ENCODE results near the gene SMG6. TPM values are rescaled to one million over a fixed set of nuclear protein-coding genes. Genes with fewer than 3 reads are reported as not detected.
A peak's percentile ranks its signal among the peaks of the same experiment; 100 is the strongest.

SMG6 gene
- total and polyA plus RNA-seq, 2 of the 13 experiments (the other 11 are each of a cell fraction or from before 2014, with no cell fraction given), result 4.6 to 14.6 TPM

- TF ChIP-seq, protein P1, sequence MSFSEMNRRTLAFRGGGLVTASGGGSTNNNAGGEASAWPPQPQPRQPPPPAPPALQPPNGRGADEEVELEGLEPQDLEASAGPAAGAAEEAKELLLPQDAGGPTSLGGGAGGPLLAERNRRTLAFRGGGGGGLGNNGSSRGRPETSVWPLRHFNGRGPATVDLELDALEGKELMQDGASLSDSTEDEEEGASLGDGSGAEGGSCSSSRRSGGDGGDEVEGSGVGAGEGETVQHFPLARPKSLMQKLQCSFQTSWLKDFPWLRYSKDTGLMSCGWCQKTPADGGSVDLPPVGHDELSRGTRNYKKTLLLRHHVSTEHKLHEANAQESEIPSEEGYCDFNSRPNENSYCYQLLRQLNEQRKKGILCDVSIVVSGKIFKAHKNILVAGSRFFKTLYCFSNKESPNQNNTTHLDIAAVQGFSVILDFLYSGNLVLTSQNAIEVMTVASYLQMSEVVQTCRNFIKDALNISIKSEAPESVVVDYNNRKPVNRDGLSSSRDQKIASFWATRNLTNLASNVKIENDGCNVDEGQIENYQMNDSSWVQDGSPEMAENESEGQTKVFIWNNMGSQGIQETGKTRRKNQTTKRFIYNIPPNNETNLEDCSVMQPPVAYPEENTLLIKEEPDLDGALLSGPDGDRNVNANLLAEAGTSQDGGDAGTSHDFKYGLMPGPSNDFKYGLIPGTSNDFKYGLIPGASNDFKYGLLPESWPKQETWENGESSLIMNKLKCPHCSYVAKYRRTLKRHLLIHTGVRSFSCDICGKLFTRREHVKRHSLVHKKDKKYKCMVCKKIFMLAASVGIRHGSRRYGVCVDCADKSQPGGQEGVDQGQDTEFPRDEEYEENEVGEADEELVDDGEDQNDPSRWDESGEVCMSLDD (CRISPR knock-in tag; IDR thresholded peaks at IDR 0.05; ENCODE audit: borderline replicate concordance), result no peak
- TF ChIP-seq, protein P2, sequence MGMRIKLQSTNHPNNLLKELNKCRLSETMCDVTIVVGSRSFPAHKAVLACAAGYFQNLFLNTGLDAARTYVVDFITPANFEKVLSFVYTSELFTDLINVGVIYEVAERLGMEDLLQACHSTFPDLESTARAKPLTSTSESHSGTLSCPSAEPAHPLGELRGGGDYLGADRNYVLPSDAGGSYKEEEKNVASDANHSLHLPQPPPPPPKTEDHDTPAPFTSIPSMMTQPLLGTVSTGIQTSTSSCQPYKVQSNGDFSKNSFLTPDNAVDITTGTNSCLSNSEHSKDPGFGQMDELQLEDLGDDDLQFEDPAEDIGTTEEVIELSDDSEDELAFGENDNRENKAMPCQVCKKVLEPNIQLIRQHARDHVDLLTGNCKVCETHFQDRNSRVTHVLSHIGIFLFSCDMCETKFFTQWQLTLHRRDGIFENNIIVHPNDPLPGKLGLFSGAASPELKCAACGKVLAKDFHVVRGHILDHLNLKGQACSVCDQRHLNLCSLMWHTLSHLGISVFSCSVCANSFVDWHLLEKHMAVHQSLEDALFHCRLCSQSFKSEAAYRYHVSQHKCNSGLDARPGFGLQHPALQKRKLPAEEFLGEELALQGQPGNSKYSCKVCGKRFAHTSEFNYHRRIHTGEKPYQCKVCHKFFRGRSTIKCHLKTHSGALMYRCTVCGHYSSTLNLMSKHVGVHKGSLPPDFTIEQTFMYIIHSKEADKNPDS (CRISPR knock-in tag; IDR thresholded peaks at IDR 0.05), result no peak
- TF ChIP-seq ZGPAT (CRISPR knock-in tag; IDR thresholded peaks at IDR 0.05) (no peak), ZBTB8A (CRISPR knock-in tag; IDR thresholded peaks at IDR 0.05; ENCODE audit: borderline replicate concordance, low read depth) (no peak), MTA1 (CRISPR knock-in tag; IDR thresholded peaks at IDR 0.05; ENCODE audit: borderline replicate concordance) (no peak), WIZ (CRISPR knock-in tag; IDR thresholded peaks at IDR 0.05) (no peak), ZBTB38 (CRISPR knock-in tag; IDR thresholded peaks at IDR 0.05) (peak; percentile 37; the same call in 1 of the 2 replicates)
Observed at GRCh38 chr17:2058586-2059546, 244.7 kb downstream of the SMG6 start (continued).

All from HepG2 (cell line).